ENCODE measurements around the gene ENKUR. TPM values are rescaled to one million over a fixed set of nuclear protein-coding genes. Genes with fewer than 3 reads are reported as not detected.
"Not testable (repeated sequence)": the region's sequence is repeated elsewhere in the genome, so short reads cannot be mapped to it uniquely, and the experiment has no call there.

Gene ENKUR
- total RNA-seq, 1 donor from 2014 or later, result not detected

DNA sequence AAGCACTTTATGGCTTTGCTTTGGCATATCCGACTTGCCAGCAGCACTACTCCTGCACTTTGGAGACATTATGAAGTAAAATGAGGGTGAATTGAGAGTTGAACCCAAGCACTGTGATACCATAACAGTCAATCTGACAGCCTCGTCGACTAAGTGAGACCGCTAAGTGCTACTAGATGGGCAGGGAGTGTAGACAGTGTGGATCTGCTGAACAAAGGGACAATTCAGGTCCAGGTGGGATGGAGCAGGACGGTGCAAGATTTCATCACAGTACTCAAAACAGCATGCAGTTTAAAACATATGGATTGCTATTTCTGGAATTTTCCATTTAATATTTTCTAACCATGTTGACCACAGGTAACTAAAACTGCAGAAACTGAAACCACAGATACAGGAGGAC, 42.8 kb downstream of the ENKUR start:
- no peaks in the 10 kb centered on the region for H3K9me3 Mint-ChIP-seq
- no peaks in the 10 kb centered on the region for H3K36me3 ChIP-seq
- no peaks in the 10 kb centered on the region for H3K9me3 ChIP-seq (ENCODE audit: low read depth)
- no peaks in the 10 kb centered on the region for H3K79me2 ChIP-seq (ENCODE audit: low read depth)
- no peak overlapping the region for H3K4me3 ChIP-seq
- H3K4me2 ChIP-seq, result no peak overlapping the region
- no peak overlapping the region for H3K9ac ChIP-seq
- peaks cover 7% of the 10 kb centered on the region for H3K4me1 ChIP-seq
- H3K27ac ChIP-seq, result no peak overlapping the region
- no peaks in the 10 kb centered on the region for H4K20me1 ChIP-seq (ENCODE audit: low read depth)
- H3K4me3 Mint-ChIP-seq, result no peak overlapping the region
- H3K27me3 Mint-ChIP-seq (ENCODE audit: insufficient read depth, low read depth), result no peaks in the 10 kb centered on the region
- no peak for DNase-seq (ENCODE audit: low spot score)
- no peak for TF ChIP-seq EZH2 (IDR thresholded peaks at IDR 0.05)
- no peak for TF ChIP-seq EZH2phosphoT487 (IDR thresholded peaks at IDR 0.05)
- TF ChIP-seq, protein P1, sequence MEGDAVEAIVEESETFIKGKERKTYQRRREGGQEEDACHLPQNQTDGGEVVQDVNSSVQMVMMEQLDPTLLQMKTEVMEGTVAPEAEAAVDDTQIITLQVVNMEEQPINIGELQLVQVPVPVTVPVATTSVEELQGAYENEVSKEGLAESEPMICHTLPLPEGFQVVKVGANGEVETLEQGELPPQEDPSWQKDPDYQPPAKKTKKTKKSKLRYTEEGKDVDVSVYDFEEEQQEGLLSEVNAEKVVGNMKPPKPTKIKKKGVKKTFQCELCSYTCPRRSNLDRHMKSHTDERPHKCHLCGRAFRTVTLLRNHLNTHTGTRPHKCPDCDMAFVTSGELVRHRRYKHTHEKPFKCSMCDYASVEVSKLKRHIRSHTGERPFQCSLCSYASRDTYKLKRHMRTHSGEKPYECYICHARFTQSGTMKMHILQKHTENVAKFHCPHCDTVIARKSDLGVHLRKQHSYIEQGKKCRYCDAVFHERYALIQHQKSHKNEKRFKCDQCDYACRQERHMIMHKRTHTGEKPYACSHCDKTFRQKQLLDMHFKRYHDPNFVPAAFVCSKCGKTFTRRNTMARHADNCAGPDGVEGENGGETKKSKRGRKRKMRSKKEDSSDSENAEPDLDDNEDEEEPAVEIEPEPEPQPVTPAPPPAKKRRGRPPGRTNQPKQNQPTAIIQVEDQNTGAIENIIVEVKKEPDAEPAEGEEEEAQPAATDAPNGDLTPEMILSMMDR (IDR thresholded peaks at IDR 0.05), result no peak
- no peak overlapping the region for H2AFZ ChIP-seq (replicated peaks)
- peaks cover 9% of the 10 kb centered on the region for H3K4me1 Mint-ChIP-seq
- no peak overlapping the region for H3K27ac Mint-ChIP-seq
- no peaks in the 10 kb centered on the region for H3K36me3 Mint-ChIP-seq
- no peaks in the 10 kb centered on the region for H3F3A ChIP-seq (ENCODE audit: low read depth)
- no peaks in the 10 kb centered on the region for H3K27me3 ChIP-seq

DNA sequence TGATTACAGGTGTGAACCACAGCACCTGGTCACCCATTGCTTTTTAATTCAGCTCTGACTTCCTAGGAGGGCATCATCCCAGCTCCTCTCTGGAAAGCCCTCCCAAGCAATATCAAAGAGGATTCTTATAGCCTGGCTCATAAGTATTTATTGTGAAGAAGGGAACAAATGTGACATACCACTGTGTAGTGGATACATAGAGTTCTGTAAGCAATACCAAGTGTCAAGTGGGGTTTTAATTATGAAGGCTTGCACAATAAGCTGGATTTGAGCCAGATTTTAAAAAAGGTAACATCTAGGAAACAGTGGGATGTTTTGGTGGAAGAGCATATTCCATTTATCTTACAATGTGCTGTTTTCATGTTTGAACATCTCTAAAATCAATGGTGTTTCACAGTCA, 44.6 kb downstream of the ENKUR start:
- H2AFZ ChIP-seq (replicated peaks), result no peak overlapping the region
- H3K27me3 Mint-ChIP-seq (ENCODE audit: insufficient read depth, low read depth), result no peaks in the 10 kb centered on the region

DNA sequence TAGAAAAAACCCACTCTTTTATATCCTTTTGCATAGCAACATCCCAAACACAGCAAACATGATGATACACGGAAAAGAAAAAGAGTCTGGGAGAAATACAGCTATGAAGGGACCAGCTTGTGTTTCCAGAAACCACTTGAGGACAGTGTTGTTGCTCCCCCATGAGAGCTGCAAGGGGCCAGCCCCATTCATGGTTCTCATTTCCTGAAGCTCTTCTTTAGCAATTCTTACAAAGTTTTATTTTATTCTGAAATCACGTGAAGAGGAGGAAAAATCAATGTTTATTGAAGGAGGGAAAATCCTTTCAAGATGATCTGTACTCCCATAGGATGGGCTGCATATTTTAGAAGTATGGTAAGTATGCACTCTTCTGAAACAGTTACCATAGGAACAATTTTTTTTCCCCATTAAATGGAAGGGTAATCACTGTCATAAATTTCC, 46.1 kb downstream of the ENKUR start:
- Histone ChIP-seq H3K27me3 (no peaks in the 10 kb centered on the region), H3K4me1 (peaks cover 2% of the 10 kb centered on the region), H3K79me2 (ENCODE audit: low read depth) (no peaks in the 10 kb centered on the region), H2AFZ (replicated peaks) (no peak overlapping the region), H3K4me3 (no peak overlapping the region), H3K27ac (no peak overlapping the region), H3K9me3 (ENCODE audit: low read depth) (no peaks in the 10 kb centered on the region), H3F3A (ENCODE audit: low read depth) (no peaks in the 10 kb centered on the region), H4K20me1 (ENCODE audit: low read depth) (no peaks in the 10 kb centered on the region), H3K4me2 (no peak overlapping the region), H3K36me3 (no peaks in the 10 kb centered on the region), H3K9ac (no peak overlapping the region)
- Mint-ChIP-seq H3K9me3 (no peaks in the 10 kb centered on the region), H3K4me3 (no peak overlapping the region), H3K36me3 (no peaks in the 10 kb centered on the region), H3K27ac (no peak overlapping the region), H3K27me3 (ENCODE audit: insufficient read depth, low read depth) (peaks cover 3% of the 10 kb centered on the region), H3K4me1 (peaks cover 4% of the 10 kb centered on the region)
- no peak for DNase-seq (ENCODE audit: low spot score)
- TF ChIP-seq EZH2phosphoT487 (IDR thresholded peaks at IDR 0.05) (no peak), EZH2 (IDR thresholded peaks at IDR 0.05) (no peak)
- TF ChIP-seq, protein P1 (IDR thresholded peaks at IDR 0.05), result no peak

More for the DNA sequence above, 44.6 kb downstream of the ENKUR start:
- no peak overlapping the region for H3K4me2 ChIP-seq
- TF ChIP-seq, protein P1 (IDR thresholded peaks at IDR 0.05), result no peak
- TF ChIP-seq EZH2phosphoT487 (IDR thresholded peaks at IDR 0.05), result no peak
- no peaks in the 10 kb centered on the region for H3K79me2 ChIP-seq (ENCODE audit: low read depth)
- no peak overlapping the region for H3K9ac ChIP-seq
- H3F3A ChIP-seq (ENCODE audit: low read depth), result no peaks in the 10 kb centered on the region
- no peaks in the 10 kb centered on the region for H3K9me3 Mint-ChIP-seq
- H3K27ac Mint-ChIP-seq, result no peak overlapping the region
- H3K9me3 ChIP-seq (ENCODE audit: low read depth), result no peaks in the 10 kb centered on the region
- H3K4me1 ChIP-seq, result peaks cover 7% of the 10 kb centered on the region
- no peak for DNase-seq (ENCODE audit: low spot score)
- no peaks in the 10 kb centered on the region for H3K36me3 ChIP-seq
- H3K27me3 ChIP-seq, result no peaks in the 10 kb centered on the region
- H3K27ac ChIP-seq, result no peak overlapping the region
- H3K4me3 ChIP-seq, result no peak overlapping the region
- no peaks in the 10 kb centered on the region for H3K36me3 Mint-ChIP-seq
- no peaks in the 10 kb centered on the region for H4K20me1 ChIP-seq (ENCODE audit: low read depth)
- H3K4me1 Mint-ChIP-seq, result peaks cover 9% of the 10 kb centered on the region
- H3K4me3 Mint-ChIP-seq, result no peak overlapping the region

DNA sequence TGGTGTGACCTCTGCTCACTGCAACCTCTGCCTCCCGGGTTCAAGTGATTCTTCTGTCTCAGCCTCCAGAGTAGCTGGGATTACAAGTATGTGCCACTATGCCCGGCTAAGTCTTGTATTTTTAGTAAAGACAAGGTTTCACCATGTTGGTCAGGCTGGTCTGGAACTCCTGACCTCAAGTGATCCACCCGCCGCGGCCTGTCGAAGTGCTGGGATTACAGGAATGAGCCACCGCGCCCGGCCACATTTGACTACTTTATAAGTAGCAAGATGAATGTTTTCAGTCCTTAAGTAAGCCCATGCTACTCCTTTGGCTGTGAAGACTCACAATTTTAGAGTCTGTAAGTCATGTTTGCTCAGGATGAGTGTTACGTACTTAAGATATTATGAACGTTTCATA, 47.0 kb downstream of the ENKUR start:
- H3K4me3 Mint-ChIP-seq; H3K79me2 ChIP-seq (ENCODE audit: low read depth); H3K4me2 ChIP-seq; H3K27me3 ChIP-seq; H3K27ac ChIP-seq; H2AFZ ChIP-seq (replicated peaks); H3K9me3 Mint-ChIP-seq; H3K36me3 ChIP-seq; H4K20me1 ChIP-seq (ENCODE audit: low read depth); H3K9me3 ChIP-seq (ENCODE audit: low read depth); DNase-seq (ENCODE audit: low spot score); H3K27me3 Mint-ChIP-seq (ENCODE audit: insufficient read depth, low read depth); H3K27ac Mint-ChIP-seq; H3K4me1 ChIP-seq; H3K36me3 Mint-ChIP-seq; H3K4me3 ChIP-seq; H3F3A ChIP-seq (ENCODE audit: low read depth); H3K4me1 Mint-ChIP-seq; H3K9ac ChIP-seq: not testable (repeated sequence)

All from neural progenitor cell (in vitro differentiated cells).